Measurements from ENCODE around the gene SSR4.
A peak's percentile ranks its signal among the peaks of the same experiment; 100 is the strongest.
"Not testable (repeated sequence)": the region's sequence is repeated elsewhere in the genome, so short reads cannot be mapped to it uniquely, and the experiment has no call there.

The SSR4 gene

DNA sequence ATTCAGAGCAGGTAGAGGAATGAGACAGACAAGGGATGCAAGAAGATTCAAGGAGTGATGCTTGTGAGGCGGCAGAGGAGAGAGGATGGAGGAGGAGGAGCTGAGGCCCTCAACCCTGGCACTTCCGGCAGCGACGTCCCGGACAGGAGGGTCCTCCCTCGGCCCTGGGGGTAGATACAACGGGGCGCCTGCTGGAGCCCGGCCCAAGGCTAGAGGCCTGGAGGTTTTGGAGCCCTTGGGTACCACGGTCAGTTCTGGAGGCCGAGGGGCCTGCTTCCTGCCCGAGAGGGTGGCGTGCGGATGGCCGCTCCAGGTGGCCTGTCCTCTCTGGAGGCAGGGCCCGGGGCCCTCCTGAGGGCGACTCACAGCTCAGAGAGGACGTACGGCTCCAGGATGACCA is 13.5 kb downstream of the SSR4 start:
- DNase-seq = no peak

GRCh38 chrX:153812220-153812619 is 17.8 kb downstream of the SSR4 start:
- no peak for DNase-seq

DNA sequence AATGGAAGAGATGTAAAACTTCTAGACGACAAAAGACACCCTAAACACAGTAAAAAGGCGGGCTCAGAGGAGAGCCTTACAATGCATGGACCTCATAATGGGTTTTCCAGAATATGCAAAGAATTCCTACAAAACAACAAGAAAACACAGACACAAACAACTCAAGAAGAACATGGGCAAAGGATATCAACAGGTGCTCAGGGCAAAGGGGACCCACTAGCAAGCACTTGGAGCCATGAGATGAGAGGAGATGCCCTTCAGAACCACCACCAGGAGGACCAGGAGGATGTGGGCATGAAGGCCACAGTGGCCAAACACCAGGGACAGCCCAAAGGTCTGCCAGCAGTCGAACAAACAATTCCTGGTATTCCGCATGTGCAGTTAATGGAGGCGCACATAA is 18.7 kb downstream of the SSR4 start:
- DNase-seq = no peak

- DNase-seq = no peak
These were observed 20.3 kb downstream of the SSR4 start for GRCh38 chrX:153814591-153815315.

DNA sequence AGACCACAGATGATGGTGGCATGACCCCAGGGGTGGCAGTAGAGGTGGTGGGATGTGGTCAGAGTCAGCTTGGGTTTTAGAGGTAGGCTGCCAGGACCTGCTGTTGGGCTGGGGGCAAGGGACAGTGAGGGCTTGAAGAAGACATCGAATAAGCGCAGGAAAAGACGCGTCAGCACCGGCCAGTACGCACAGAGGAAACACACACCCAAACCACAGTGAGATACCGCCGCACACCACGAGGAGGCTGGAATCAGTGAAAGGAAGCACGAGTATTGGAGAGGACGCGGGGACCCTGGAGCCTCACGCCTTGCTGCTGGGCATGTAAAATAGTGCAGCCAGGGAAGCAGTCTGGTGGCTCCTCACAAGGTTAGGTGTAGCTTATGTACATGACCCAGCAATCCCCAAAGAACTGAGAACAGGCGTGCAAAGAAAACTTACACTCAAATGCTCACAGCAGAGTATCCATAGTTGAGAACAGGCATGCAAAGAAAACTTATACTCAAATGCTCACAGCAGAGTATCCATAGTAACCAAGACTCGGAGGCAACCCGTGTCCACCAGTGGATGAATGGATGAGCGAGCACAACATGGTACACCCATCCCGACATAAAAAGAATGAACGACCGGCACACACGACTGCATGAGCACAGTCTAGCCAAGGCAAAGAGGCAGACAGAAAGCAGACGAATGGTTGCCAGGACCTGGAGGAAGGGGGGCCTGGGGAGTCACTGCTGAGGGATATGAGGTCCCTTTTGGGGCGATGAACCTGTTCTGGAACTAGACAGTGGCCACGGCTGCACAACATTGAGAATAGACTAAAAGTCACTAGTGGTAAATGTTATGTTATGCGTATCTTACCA is 22.6 kb downstream of the SSR4 start:
- peak; percentile 31 to 49 for DNase-seq

DNA sequence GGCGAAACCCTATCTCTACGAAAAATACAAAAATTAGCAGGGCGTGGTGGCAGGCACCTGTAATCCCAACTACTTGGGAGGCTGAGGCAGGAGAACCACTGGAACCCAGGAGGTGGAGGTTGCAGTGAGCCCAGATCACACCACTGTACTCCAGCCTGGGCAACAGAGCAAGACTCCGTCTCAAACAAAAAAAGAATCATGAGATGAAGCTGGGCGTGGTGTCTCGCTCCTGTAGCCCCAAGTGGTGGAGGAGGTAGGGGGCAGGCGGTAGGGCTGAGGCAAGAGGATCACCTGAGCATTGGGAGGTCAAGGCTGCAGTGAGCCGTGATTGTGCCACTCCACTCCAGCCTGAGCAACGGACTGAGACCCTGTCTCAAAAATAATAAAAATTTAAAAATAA is 23.6 kb downstream of the SSR4 start:
- DNase-seq = not testable (repeated sequence)

DNA sequence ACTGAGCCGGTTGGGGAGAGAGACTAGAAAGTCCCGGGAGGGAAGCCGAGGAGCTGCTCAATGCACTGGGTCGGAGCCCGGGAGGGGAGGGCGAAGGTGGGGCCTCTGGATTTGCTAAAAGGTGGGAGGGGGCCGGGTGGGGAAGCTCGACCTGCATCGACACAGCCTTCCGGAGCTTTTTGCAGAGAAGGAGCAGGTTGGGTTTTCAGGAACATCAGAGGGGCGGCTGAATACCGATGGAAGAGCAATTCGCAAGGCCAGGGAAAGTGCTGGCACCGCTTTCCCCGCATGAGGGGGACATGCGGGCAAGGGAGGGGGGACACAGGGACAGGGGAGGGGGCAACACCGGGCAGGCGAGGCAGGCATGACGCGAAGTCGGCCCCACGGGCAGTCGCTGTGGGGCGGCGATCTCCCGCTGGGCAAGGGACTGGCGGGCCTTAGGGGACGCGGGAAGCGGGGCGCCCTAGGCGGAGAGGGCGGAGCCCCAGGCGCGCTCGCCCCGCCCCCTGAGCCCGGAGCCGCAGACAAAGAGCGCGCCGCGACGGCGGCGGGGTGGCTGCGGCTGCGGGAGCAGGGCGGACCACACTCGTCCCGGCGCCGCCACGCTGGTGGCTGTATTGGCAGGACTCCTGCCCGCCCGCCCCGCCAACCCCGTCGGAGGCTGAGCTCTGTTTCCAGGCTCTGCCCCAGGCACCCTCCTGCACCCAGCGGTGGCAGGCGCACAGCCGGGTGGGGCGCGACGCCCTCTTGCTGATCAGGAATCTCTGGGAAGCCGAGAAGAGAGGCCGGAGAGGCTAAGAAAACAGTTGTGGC is 24.3 kb downstream of the SSR4 start:
- DNase-seq = peak; percentile 44 to 54

GRCh38 chrX:153819384-153820040 is 25.0 kb downstream of the SSR4 start:
- no peak for DNase-seq

DNA sequence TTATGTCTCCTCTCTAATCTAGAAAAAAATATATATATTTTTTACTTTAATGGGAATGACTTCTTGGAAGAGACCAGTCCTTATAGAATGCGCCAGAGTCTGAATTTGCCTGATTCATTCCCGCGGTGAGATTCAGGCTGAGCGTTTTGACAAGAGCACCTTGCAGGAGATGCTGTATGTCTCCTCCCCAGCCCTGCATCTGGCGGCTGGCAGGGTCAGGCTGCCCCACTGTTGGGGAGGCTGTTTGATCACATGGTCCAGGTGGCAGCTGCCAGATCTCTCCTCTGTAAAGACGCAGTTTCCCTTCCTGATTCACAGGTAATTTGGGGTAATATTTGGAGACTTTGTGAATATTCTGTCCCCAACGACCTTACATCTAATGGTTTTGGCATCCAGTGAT is 26.1 kb downstream of the SSR4 start:
- DNase-seq = no peak

DNA sequence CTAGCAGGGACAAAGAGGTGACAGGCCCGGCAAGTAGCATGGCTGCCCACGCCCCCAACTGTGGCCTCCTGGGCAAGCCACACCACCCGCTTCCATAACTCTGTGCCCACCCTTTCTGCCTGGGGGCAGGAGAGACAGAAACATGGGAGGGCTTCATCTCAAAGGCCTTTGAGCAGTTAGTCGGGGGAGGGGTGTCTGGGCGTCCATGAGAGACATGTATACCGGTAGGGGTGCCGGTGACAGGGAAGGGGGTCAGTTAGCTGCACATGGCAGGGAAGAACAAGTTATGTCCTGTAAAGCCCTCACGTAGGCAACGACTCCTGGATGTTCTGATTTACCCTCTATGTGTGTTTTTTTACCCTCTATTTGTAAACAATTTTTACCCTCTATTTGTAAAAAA is 26.6 kb downstream of the SSR4 start:
- DNase-seq = no peak

DNA sequence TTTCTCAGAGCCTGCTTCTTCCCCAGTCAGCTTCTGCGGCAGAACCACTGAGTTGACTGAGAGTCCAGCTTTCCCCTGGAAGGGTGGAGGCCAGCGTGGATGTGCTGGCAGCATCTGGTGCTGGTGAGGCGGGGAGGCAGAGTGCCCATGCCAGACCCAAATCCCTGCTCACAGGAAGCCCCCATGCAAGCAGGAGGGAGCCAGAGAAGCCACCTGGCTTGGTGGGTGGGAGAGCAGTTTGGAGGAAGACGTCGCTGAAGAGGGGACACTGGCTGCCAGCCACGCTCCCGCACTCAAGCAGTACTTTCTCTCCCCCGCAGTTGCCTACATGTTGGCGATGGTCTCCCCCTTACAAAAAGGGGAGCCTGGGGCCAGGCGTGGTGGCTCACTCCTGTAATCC is 29.9 kb downstream of the SSR4 start:
- no peak for DNase-seq

DNA sequence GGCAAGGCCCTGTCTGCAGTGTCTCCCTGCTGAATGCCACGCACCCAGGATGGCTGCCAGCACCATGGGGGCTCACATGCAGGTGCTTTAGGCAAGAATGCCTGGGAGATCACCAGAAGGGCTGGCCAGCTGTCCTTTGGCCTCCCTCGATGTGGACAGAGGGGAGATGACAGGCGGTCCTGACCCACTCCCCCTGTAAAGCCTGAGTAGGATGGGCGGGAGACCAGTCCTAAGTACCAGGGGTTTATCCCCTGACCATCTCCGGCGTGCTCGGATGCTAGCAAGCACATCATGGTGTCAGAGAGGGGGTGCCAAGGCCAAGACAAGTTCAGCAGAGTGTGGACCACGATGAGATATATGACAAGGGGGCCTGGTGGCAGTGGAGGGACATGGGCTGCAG is 30.6 kb downstream of the SSR4 start:
- DNase-seq = no peak

DNA sequence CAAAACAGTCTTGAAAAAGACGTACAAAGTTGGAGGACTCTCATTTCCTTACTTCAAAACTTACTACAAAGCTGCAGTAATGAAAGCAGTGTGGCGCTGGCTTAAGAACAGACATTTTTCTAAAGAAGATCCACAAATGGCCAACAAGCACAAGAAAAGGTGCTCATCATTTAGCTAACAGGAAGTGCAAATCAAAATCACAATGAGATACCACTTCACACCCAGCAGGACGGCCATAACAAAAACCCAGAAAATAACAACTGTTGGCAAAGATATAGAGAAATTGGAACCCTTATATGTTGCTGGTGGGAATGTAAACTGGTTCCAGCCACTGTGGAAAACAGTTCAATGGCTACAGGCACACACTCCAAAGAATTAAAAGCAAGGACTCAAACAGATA is 32.5 kb downstream of the SSR4 start:
- DNase-seq = no peak

DNA sequence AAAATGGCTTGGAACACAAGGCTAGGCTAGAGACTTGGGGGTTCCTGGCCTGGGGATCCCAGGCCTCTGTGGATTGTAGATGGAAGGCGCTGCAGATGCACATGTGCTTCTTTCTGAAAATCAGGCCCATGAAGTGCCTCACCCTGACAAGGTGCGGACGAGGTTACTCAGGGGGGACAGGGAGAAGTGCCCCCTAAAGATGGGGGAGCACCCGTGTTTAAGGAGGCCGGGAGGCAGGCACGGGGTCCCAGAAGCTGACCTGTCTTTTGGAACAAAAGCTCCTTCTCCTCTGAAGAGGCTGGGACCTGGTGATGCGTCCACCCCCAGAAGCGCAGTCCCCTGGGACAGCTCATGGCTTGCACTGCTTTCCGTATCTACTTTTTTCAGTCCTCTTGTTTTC is 33.4 kb downstream of the SSR4 start:
- DNase-seq = no peak

- DNase-seq = no peak
These were observed 33.8 kb downstream of the SSR4 start for GRCh38 chrX:153828308-153828707.

DNA sequence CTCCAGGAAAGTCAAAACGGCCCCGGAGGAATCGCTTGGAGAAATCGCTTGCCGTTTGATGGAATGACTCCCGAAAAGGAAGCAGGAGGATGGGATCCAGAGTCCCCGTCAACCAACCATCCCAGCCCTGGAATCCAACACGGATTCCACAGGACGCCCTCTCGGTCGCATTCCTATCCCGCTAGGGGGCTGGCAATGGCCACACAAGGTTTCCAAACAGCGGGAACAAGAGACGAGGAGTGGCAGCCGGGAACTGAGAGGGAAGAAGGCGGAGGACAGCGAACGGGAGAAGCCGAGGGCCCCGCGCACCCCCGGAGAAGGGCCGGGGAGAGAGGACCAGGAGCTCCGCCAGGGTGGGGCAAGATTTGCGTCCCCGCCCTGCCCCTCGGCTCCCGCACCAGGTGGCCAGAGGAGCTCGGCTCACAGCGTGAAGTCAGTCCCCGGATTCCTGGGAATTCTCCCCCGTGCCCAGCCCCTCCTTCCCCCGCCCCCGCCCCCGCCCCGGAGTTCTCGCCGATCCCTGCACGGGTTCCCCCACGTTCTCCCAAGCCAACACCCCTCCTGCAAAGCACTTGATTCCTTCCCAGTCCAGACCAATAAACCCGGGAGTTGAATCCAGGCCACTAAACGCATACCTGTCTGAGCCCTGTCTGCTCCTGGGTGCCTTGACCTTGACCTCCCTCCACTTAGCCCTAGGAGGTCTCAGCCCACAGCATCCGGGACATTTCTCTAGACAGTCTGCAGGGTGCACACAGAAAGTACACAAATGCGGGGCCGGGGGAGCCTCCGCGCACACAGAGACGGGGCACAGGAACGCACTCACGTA is 34.5 kb downstream of the SSR4 start:
- no peak for DNase-seq

- no peak for DNase-seq
These were observed 35.0 kb downstream of the SSR4 start for GRCh38 chrX:153829549-153829798.

GRCh38 chrX:153829799-153830639 is 35.6 kb downstream of the SSR4 start, which contains the start of gene PDZD4:
TSS of gene PDZD4 (minus strand) at chrX:153830544. CDS start at chrX:153830298, 246 bp downstream.
- no peak for DNase-seq

- DNase-seq = no peak
These were observed 36.4 kb downstream of the SSR4 start for GRCh38 chrX:153830640-153831428.

DNA sequence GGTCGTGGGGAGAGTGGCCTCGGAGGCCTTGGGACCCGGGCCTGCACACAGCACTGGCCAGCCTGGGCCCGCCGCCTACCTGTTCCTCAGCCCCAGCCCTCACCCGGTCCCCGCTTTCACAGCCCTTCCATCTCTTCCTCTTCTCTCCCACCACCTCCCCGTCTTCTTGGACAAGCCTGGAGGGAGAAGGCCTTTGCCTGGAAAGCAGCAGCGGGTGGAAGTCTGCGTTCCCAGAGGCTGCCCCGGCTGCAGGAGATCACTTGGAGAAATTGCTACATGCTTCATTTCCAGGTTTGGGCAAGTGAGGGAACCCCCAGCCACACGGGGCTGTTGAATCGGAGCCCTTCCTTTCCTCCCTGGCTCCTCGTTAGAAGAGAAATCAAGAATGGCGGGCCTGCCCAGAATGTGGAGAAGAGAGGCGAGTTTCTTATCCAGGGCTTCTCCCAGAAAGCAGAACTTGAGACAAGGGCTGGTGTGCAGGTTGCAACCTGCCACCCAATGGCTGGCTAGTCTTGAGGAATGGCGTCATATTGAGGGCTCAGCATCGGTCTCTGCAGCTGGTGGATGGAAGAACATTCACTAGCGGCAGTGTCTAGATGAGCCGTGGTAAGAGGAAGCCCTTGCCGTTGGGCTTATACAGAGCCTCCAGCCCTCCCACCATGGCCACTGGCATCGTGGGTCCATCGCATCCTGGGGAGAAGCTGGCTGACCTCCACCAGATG is 37.1 kb downstream of the SSR4 start:
- DNase-seq = no peak

Measured in CD4-positive, alpha-beta T cell treated with Interleukin-4 for 1 hour (primary cell).